GM12878 (cell line): Measurements from ENCODE around the gene TDRD12.

ENCODE experiments used
- CTCF ChIP-seq, 3 experiments: IDR thresholded peaks in 2 of 3; conservative IDR thresholded peaks in 1 of 3; 2 replicates each; pipeline ENCODE4 v1.5.1; 2011; ENCODE audit warnings: low read depth in 3 of 3, low read length in 3 of 3, mild to moderate bottlenecking in 3 of 3, control low read depth in 2 of 3, moderate library complexity in 2 of 3, inconsistent platforms in 1 of 3, mixed read lengths in 1 of 3; ENCODE audit not compliant: control insufficient read depth in 2 of 3, insufficient read depth in 1 of 3; ENCODE audit errors: extremely low read depth in 1 of 3
- EP300 ChIP-seq, 2 experiments: fragments of 150-350 bp in 1 of 2; IDR thresholded peaks; 2 replicates each; pipeline ENCODE4 v1.6.1; 2011 to 2012; ENCODE audit warnings: low read depth in 2 of 2, low read length in 2 of 2, borderline replicate concordance in 1 of 2, improper control_type of control experiment in 1 of 2, inconsistent platforms in 1 of 2; ENCODE audit not compliant: control insufficient read depth in 1 of 2
- POLR2AphosphoS5 ChIP-seq: IDR thresholded peaks from 2 replicates; pipeline ENCODE4 v1.6.1; 2011; ENCODE audit warnings: mild to moderate bottlenecking, low read length, inconsistent platforms
- USF2 ChIP-seq: IDR thresholded peaks from 2 replicates; pipeline ENCODE4 v1.6.1; 2011; ENCODE audit warnings: low read depth, low read length, improper control_type of control experiment, borderline replicate concordance
- TF ChIP-seq, protein P1 (sequence below): fragments of 450-650 bp; IDR thresholded peaks from 2 replicates; pipeline ENCODE4 v1.6.1; 2017; ENCODE audit warnings: borderline replicate concordance
- TF ChIP-seq, protein P2 (sequence below): IDR thresholded peaks from 2 replicates; pipeline ENCODE4 v1.6.1; 2012; ENCODE audit warnings: low read length, inconsistent platforms

GRCh38 chr19:32673573-32673972, 46.0 kb upstream of the TDRD12 start:
- TF ChIP-seq, protein P1, sequence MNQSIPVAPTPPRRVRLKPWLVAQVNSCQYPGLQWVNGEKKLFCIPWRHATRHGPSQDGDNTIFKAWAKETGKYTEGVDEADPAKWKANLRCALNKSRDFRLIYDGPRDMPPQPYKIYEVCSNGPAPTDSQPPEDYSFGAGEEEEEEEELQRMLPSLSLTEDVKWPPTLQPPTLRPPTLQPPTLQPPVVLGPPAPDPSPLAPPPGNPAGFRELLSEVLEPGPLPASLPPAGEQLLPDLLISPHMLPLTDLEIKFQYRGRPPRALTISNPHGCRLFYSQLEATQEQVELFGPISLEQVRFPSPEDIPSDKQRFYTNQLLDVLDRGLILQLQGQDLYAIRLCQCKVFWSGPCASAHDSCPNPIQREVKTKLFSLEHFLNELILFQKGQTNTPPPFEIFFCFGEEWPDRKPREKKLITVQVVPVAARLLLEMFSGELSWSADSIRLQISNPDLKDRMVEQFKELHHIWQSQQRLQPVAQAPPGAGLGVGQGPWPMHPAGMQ = no peak
- TF ChIP-seq CTCF (IDR thresholded peaks at IDR 0.05 in 2 of 3, conservative IDR thresholded peaks at IDR 0.05 in 1 of 3; ENCODE audit: control insufficient read depth in 2 of 3, extremely low read depth in 1 of 3, insufficient read depth in 1 of 3, low read depth in 3 of 3, low read length in 3 of 3) (no peak), POLR2AphosphoS5 (no peak), USF2 (no peak), EP300 (IDR thresholded peaks at IDR 0.05; ENCODE audit: borderline replicate concordance in 1 of 2, control insufficient read depth in 1 of 2, low read depth in 2 of 2, low read length in 2 of 2) (no peak)
- TF ChIP-seq, protein P2, sequence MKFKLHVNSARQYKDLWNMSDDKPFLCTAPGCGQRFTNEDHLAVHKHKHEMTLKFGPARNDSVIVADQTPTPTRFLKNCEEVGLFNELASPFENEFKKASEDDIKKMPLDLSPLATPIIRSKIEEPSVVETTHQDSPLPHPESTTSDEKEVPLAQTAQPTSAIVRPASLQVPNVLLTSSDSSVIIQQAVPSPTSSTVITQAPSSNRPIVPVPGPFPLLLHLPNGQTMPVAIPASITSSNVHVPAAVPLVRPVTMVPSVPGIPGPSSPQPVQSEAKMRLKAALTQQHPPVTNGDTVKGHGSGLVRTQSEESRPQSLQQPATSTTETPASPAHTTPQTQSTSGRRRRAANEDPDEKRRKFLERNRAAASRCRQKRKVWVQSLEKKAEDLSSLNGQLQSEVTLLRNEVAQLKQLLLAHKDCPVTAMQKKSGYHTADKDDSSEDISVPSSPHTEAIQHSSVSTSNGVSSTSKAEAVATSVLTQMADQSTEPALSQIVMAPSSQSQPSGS = no peak
